OCI-LY1 (cell line): ENCODE data around the gene ROBO4.

Source experiments
- EZH2 ChIP-seq: fragments of 200-600 bp; sonication (generic), shearing (Covaris generic); IDR thresholded peaks from 2 replicates; pipeline ENCODE4 v1.8.0; 2017; ENCODE audit warnings: borderline replicate concordance, mixed run types, mild to moderate bottlenecking, antibody characterized with exemption, low read length, moderate library complexity, mixed read lengths
- TF ChIP-seq, protein P1 (sequence below): fragments of 200-600 bp; sonication (generic), shearing (Covaris generic); IDR thresholded peaks from 2 replicates; pipeline ENCODE4 v1.5.1; 2017; ENCODE audit warnings: mild to moderate bottlenecking, antibody characterized with exemption, low read length, moderate library complexity, mixed read lengths

- TF ChIP-seq, protein P1, sequence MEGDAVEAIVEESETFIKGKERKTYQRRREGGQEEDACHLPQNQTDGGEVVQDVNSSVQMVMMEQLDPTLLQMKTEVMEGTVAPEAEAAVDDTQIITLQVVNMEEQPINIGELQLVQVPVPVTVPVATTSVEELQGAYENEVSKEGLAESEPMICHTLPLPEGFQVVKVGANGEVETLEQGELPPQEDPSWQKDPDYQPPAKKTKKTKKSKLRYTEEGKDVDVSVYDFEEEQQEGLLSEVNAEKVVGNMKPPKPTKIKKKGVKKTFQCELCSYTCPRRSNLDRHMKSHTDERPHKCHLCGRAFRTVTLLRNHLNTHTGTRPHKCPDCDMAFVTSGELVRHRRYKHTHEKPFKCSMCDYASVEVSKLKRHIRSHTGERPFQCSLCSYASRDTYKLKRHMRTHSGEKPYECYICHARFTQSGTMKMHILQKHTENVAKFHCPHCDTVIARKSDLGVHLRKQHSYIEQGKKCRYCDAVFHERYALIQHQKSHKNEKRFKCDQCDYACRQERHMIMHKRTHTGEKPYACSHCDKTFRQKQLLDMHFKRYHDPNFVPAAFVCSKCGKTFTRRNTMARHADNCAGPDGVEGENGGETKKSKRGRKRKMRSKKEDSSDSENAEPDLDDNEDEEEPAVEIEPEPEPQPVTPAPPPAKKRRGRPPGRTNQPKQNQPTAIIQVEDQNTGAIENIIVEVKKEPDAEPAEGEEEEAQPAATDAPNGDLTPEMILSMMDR, result no peak
- no peak for TF ChIP-seq EZH2
Measured at GRCh38 chr11:124877631-124877909, 20.1 kb downstream of the ROBO4 start.
